HG03025 (cell line): ENCODE results near the gene COL12A1.

Experiments used
- ATAC-seq: cut with Tn5 transposase; IDR thresholded peaks from one replicate; pipeline ENCODE4 v1.9.1; 2021; ENCODE audit warnings: mild to moderate bottlenecking, moderate library complexity; ENCODE audit not compliant: unreplicated experiment, low FRiP score

COL12A1 gene

DNA sequence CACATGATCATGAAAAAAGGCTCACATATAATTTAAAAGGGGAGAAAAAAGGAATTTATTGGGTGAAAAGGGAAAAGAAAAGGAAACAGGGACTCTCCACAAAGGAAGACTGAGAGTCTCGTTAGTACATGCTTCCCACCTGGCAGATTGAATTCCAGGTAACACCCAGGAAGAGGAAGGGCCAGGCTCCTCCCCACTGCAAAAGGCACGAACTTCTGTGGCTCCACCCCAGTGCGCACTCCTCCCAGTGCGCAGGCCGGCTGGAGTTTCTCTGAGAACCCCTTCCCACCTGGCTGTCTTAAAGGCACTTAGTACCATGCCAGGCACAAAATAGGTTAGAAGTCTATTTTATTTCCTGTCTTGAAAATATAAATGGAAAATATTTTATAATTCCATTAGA is 129.8 kb downstream of the COL12A1 start:
- no peak for ATAC-seq

DNA sequence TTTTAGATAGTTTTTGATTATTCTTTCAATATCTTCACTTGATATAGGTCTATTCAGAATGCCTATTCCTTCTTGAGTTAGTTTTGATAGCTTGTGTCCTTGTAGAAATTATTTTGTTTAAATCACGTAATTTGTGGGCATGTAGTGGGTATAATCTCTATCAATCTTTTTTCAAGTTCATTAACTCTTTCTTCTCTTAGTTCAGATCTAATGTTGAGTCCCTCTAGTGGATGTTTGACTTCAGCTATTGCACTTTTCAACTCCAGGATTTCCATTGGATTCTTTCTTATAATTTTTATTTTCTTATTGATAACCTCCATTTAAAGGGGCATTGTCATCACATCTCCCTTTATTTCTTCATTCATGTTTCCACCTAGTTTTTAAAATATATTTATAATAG is 135.6 kb downstream of the COL12A1 start:
- no peak for ATAC-seq

DNA sequence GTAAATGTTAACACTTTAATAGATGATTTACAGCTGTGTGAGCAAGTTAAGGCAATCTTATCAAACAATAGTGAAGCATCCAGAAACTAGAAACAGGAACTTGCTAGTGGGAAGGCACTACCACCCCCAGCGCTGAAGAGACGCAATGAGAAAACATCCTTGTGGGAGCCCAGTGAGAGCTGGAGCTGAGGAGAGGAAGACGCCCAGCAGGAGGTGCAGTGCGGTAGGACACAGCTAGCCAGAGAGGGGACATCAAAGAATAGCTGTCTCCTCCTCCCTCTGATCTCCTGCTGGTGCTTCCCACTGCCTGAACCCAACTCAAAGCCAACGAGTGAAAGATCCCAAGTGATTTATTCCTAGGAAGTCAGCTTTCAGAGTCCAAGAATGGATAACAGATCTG is 140.3 kb downstream of the COL12A1 start:
- ATAC-seq = no peak

DNA sequence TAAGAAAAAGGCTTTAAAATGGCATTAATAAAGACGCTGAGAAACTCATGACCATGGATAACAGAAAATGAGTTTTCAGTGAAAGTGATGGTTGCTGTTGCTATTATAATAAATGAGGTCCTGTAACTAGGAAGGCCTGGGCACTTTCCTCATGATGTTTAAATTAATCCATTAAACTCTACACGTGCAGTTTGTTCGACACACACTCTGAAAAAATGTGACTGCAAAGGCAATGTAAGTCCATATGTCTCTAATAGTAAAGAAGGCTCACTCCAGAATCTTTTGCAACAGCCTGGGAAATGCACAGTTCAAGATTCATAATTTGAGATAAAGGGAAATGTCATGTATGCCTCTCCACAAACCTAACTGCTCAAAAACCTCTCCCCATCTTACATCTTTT is 153.4 kb downstream of the COL12A1 start:
- no peak for ATAC-seq

DNA sequence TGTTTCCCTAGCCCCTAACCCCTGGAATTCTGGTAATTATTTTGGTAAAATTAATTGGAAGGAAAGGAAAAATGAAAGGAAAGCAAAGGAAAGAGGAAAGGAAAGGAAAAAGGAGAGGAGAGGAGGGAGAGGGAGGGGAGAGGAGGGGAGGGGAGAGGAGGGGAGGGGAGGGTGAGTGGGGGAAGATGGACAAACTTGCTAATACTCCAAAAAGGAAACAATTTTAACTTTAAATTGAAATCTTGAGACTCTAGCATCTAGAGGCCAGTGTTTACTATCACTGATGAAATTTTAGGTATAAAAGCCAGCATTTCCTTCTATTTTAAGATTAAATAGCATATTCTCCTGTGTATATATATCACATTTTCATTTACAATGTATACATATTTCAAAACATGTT is 156.5 kb downstream of the COL12A1 start:
- ATAC-seq = no peak

DNA sequence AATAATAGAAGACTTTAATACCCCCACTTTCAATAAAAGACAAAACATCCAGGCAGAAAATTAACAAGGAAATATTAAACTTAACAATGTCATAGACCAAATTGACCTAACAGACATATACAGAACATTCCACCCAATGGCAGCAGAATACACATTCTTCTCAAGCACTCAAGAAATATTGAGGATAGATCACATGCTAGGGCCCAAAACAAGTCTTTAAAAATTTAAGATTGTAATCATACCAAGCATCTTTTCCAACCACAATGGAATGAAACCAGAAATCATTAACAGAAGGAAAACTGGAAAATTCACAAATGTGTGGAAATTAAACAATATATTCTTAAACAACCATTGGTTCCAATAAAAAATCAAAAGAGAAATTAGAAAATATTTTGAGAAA is 161.0 kb downstream of the COL12A1 start:
- ATAC-seq = no peak

DNA sequence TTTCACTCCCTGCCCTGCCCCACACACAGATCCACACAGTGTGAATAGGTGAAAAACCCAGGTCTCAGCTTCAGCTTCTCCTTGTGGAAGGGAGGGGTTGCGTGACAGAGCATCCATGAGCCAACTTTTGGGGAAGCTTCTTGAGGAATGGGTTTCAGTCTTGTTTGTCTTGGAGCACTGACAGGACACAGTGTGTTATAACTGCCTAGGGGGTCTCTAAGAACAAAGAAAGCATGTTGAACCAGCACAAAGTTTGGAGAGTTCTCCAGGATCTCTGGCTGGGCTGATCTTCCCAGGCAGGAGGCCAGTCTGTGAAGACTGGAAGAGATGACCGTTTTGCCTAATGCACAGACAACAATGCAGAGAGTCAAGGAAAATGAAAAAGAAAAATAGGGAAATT is 164.5 kb downstream of the COL12A1 start:
- no peak for ATAC-seq
